ENCODE results near the gene HMGN4. TPM values are rescaled to one million over a fixed set of nuclear protein-coding genes. Genes with fewer than 3 reads are reported as not detected.

The HMGN4 gene
- total RNA-seq, 1 donor, result 85.1 TPM

GRCh38 chr6:26524722-26525370 is 13.3 kb upstream of the HMGN4 start:
- TF ChIP-seq CTCF (IDR thresholded peaks at IDR 0.05; ENCODE audit: insufficient read depth, low read depth, low read length), result no peak
- no peak for DNase-seq (ENCODE audit: low read depth)
- no peak overlapping the region for H3K4me3 ChIP-seq (ENCODE audit: low read depth, low read length)

GRCh38 chr6:26525838-26526237 is 12.3 kb upstream of the HMGN4 start:
- DNase-seq (ENCODE audit: low read depth), result no peak
- TF ChIP-seq CTCF (IDR thresholded peaks at IDR 0.05; ENCODE audit: insufficient read depth, low read depth, low read length), result no peak
- H3K4me3 ChIP-seq (ENCODE audit: low read depth, low read length), result no peak overlapping the region

GRCh38 chr6:26526928-26527327 is 11.2 kb upstream of the HMGN4 start:
- no peak for TF ChIP-seq CTCF (IDR thresholded peaks at IDR 0.05; ENCODE audit: insufficient read depth, low read depth, low read length)
- DNase-seq (ENCODE audit: low read depth), result no peak
- no peak overlapping the region for H3K4me3 ChIP-seq (ENCODE audit: low read depth, low read length)

GRCh38 chr6:26530203-26530602 is 8.0 kb upstream of the HMGN4 start:
- TF ChIP-seq CTCF (IDR thresholded peaks at IDR 0.05; ENCODE audit: insufficient read depth, low read depth, low read length), result no peak
- no peak for DNase-seq (ENCODE audit: low read depth)

GRCh38 chr6:26531897-26532296 is 6.3 kb upstream of the HMGN4 start:
- no peak for DNase-seq (ENCODE audit: low read depth)
- TF ChIP-seq CTCF (IDR thresholded peaks at IDR 0.05; ENCODE audit: insufficient read depth, low read depth, low read length), result no peak
- H3K4me3 ChIP-seq (ENCODE audit: low read depth, low read length), result no peak overlapping the region

More at GRCh38 chr6:26530203-26530602, 8.0 kb upstream of the HMGN4 start:
- no peak overlapping the region for H3K4me3 ChIP-seq (ENCODE audit: low read depth, low read length)

GRCh38 chr6:26532699-26533531 is 5.3 kb upstream of the HMGN4 start:
- no peak for TF ChIP-seq CTCF (IDR thresholded peaks at IDR 0.05; ENCODE audit: insufficient read depth, low read depth, low read length)
- peak; percentile 90 for DNase-seq (ENCODE audit: low read depth)
- peak overlapping the region; percentile 71 for H3K4me3 ChIP-seq (ENCODE audit: low read depth, low read length)

Data from fibroblast of villous mesenchyme (primary cell).